ENCODE measurements around the gene TRABD2A.
"Not testable (repeated sequence)": the region's sequence is repeated elsewhere in the genome, so short reads cannot be mapped to it uniquely, and the experiment has no call there.

The TRABD2A gene

GRCh38 chr2:84811839-84812431 lies 68.9 kb downstream of the TRABD2A start:
- DNase-seq = no peak

DNA sequence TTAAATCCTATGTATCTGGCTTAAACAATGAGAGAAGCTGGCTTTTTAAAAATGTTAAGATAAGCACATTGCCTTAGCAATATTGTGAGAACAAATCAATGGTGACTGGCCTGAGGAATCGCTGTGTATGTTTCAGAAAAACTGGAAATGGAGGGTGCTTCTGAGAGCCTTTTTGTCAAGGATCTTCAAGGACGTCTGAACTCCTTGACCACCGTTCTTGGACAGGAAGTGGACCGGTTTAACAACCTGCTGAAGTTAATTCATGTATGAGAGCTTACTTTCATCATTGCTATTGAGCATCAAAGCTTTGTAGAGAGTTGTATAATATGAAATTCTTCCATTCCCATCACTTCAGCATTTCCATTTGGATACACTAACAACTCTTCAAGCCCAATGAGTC lies 72.6 kb downstream of the TRABD2A start:
- no peak for DNase-seq

DNA sequence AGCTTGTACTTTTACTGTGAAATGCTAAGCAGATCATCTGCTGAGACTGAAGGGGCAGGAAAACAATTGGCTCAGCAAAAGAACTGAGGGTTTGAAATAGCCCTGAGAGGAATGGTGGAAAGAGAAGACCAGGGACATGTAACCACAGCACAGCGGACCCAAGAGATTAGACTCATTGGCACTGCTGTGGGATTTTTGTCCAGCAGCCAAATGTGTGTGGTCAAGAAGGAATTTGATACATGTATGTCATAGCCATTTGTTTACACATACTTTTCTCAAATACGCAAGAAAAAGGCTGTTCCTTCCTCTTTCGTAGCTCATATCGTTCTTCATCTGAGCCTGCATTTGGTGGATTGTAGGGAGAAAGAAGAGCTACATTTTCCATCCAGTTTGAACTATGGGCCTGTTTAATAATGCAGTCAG lies 73.8 kb downstream of the TRABD2A start:
- no peak for DNase-seq

DNA sequence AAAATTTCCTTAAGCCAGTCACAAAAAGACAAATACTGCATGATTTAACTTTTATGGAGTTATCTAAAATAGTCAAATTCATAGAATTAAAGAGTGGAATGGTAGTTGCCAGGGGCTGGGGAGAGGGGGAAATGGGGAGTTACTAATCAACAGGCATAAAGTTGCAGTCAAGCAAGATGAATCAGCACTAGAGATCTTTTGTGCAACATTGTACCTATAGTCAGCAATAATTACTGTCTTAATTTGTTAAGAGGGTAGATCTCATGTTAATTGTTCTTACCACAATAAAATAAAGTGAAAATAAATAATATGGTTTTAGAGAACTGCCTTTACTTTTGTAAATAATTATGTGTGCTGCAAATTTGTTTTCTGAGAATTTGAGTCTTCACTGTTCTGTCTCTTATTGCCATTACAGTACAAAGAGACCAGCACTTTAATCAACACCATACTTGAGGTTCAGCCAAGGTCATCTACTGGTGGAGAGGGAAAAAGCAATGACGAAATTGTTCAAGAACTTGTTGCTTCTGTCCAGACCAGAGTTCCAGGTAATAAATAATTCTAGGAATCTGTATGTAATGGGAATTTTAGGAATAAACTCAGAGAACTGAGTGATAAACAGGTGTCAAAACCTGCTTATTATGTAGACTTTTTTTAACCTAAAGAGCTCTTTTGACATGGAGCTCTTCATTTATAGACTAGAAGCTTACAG lies 75.5 kb downstream of the TRABD2A start:
- no peak for DNase-seq

- DNase-seq = no peak
Observed at GRCh38 chr2:84801811-84802210, 79.1 kb downstream of the TRABD2A start.

DNA sequence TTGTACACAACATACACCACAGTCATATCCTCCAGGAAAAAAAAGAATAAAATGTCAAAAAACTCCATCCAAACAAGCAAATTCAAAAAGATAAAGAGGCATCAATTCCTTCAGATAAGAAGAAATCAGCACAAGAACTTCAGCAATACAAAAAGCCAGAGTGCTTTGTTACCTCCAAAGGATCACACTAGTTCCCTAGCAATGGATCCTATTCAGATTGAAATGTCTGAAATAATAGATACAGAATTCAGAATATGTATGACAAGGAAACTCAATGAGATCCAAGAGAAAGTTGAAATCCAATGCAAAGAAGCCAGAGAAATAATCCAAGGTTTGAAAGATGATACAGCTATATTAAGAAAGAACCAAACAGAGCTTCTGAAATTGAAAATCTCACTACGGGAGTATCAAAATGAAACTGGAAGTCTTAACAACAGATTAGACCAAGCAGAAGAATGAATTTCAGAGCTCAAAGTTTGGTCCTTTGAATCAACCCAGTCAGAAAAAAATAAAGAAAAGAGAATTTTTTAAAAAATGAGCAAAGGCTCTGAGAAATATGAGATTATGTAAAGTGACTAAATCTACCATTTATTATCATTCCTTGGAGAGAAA lies 80.6 kb downstream of the TRABD2A start:
- DNase-seq = no peak

- DNase-seq = no peak
Observed at GRCh38 chr2:84799772-84800171, 81.1 kb downstream of the TRABD2A start.

DNA sequence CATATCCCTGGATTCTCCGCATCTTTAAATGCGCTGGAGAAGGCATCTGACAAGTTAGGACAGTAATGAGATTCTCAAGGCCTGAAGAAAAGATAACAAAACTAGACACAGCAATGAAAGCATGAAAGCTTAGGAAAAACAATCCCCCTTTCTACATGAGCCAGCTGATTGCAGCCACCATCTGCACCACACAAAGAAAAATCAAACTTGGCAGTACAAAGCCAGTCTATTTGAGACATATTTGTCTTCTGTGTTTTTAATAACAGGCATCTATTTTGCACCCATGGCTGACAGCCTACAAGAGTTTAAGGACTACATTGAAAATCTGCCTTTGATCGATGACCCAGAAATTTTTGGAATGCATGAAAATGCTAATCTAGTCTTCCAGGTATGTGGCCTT lies 83.6 kb downstream of the TRABD2A start:
- no peak for DNase-seq

DNA sequence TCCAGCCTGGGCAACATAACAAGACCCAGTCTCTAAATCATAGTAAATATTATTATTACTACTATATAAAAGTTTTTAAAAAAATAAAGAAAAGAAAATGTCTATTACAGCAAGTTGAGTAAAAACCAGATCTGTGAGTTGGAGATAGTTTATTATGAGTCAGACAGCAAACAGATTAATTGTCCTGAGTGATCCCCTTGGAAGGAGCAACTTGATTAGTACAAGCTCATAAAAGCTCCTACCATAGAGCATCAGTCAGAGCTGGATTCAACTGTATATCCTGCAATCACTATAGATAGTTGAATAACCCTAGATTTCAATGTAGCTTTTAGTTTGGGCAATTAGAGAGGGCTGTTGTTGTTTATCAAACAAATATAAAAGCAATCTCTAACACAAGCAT lies 84.1 kb downstream of the TRABD2A start:
- DNase-seq = no peak

- no peak for DNase-seq
Observed at GRCh38 chr2:84793641-84794040, 87.2 kb downstream of the TRABD2A start.

GRCh38 chr2:84792856-84793522 lies 87.9 kb downstream of the TRABD2A start:
- no peak for DNase-seq

GRCh38 chr2:84788498-84788897 lies 92.4 kb downstream of the TRABD2A start:
- no peak for DNase-seq

DNA sequence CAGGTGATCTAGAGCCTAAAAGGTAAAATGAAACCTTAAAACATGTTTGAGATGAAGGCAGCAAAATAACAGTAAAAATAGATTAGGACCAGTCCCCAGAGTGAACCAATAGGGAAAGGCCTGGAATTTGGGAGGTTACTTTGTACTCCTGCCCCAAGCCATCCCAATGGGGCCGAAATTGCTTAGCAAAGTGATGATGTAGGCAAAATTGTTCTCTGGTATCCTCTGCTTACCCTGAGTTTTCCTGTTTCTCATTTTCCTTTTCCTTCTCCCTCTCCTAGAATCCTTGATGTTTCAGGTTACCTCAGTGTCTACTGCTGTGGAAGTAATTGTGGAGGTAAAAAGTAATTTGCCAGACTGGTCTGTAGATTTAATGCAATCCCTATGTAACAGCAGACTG lies 92.9 kb downstream of the TRABD2A start:
- DNase-seq = no peak

DNA sequence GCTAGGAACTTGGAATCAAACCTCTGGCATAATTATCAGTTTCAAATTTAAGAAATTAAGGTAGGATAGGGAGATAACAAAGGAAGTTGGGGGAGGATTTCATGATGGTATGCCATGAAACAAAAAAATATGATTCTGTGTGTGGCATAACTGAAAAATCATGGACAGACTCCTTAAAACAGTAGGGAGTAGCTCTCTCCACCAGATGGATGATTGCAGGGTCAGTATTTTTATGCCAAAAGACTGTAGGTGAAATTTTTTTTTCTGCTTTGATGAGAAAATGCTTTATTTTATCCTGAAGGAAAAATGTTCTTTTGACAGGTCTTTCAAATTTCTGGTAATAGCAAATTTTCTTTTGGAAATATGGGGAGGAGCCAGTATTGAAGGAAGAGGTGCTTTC lies 94.3 kb downstream of the TRABD2A start:
- DNase-seq = no peak

- DNase-seq = no peak
Observed at GRCh38 chr2:84785950-84786349, 94.9 kb downstream of the TRABD2A start.

- no peak for DNase-seq
Observed at GRCh38 chr2:84782717-84783442, 98.0 kb downstream of the TRABD2A start.

DNA sequence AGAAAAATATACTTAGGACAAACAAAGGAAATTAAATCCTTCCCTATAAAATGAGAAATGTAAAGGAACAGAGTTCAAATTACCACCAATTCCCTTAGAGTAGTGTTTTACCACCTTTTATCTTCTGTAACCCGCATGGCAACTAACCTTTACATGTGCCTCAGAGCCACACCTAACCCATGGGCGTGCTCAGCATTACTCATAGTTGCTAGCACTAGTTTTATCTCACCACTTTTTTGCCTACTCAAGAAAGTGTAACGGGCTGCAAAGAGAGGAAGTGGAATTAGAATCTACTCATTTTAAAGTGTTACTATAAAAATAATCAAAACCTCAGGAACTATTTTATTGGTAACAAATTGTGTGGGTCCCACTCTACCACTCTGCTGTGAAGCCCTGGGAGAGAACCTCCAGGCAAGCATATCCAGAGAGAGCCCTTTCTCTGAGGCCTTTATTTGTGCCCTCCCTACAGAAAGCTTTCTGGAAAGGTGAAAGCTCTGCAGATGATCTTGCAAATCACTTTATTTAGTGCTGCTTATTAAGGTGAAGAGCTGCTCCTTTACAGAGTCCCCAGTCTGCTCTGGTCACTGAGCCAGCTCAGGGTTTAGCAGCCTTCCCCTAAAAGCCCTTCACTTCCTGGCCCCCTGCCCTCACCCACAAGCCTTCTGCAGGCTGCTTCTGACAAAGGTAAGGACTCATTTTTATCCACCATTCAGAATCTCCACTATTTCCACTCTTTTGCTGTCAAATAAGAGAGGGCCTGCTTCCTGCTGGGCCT lies 98.8 kb downstream of the TRABD2A start:
- DNase-seq = no peak

DNA sequence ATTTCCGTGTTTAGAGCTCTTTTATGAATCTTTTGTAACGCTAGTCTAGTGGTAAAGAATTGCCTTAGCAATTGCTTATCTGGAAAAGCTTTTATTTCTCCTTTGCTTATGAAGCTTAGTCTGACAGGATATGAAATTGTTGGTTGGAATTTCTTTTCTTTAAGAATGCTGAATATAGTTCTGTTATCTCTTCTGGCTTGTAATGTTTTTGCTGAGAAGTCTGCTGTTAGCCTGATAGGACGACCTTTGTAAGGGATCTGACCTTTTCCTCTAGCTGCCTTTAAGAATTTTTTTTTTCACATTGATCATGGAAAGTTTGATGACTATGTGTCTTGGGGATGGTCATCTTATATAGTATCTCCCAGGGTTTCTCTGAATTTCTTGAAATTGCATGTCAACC lies 101.1 kb downstream of the TRABD2A start:
- no peak for DNase-seq

DNA sequence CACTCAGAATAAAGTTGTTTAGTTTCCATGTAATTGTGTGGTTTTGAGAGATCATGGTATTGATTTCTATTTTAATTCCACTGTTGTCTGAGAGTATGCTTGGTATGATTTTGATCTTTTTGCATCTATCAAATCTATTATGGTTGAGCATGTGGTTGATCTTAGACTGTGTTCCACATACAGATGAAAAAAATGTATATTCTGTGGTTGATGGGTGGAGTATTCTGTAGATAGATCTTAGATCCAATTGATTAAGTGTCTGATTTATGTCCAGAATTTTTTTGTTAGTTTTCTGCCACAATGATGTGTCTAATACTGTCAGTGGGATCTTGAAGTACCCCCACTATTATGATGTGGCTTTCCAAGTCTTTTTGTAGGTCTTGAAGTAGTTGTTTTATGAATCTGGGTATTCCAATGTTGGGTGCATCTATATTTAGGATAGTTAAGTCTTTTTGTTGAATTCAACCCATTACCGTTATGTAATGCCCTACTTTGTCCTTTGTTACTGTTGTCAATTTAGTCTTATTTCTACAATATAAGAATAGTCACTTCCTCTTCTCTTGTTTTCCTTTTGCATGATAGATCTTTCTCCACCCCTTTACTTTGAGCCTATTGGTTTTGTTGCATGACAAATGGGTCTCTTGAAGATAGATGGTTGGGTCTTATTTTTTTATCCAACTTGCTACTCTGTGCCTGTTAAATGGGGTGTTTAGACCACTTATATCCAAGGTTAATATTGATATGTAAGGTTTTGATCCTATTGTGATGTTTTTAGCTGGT lies 101.8 kb downstream of the TRABD2A start:
- no peak for DNase-seq

- DNase-seq = no peak
Observed at GRCh38 chr2:84776011-84776410, 104.9 kb downstream of the TRABD2A start.

- DNase-seq = not testable (repeated sequence)
Observed at GRCh38 chr2:84773562-84773961, 107.3 kb downstream of the TRABD2A start.
